Liver (tissue), 9 donors: ENCODE measurements around the gene RPAP2. TPM values are rescaled to one million over a fixed set of nuclear protein-coding genes. Genes with fewer than 3 reads are reported as not detected.

Experiments
- DNase-seq: peaks from one replicate; pipeline ENCODE4 v3.0.0-alpha.2; 2017; ENCODE audit warnings: low spot score
- H3K27ac ChIP-seq, 2 donors: one replicate each; pipeline ENCODE4 v1.7.0; 2013; ENCODE audit warnings: inconsistent platforms in 2 of 2, low read length in 2 of 2, control low read depth in 1 of 2, low read depth in 1 of 2, mild to moderate bottlenecking in 1 of 2
- H3K27me3 ChIP-seq, 4 donors: one replicate each; pipeline versions ENCODE4 v1.6.1 to v1.7.0; 2013; ENCODE audit warnings: low read length in 3 of 4, inconsistent platforms in 1 of 4, mild to moderate bottlenecking in 1 of 4, moderate library complexity in 1 of 4; ENCODE audit not compliant: control insufficient read depth in 4 of 4, insufficient read depth in 4 of 4
- H3K36me3 ChIP-seq, 4 donors: one replicate each; pipeline versions ENCODE4 v1.6.1 to v1.7.0; 2013; ENCODE audit warnings: low read length in 3 of 4, mild to moderate bottlenecking in 3 of 4, low read depth in 1 of 4, moderate library complexity in 1 of 4; ENCODE audit not compliant: control insufficient read depth in 4 of 4, insufficient read depth in 3 of 4
- H3K4me1 ChIP-seq, 4 donors: one replicate each; pipeline versions ENCODE4 v1.6.1 to v1.7.0; 2013; ENCODE audit warnings: low read length in 3 of 4, mild to moderate bottlenecking in 3 of 4, moderate library complexity in 1 of 4; ENCODE audit not compliant: control insufficient read depth in 4 of 4, insufficient read depth in 4 of 4
- H3K4me3 ChIP-seq, 3 donors: one replicate each; pipeline versions ENCODE4 v1.6.1 to v1.7.0; 2013; ENCODE audit warnings: low read length in 3 of 3, control low read depth in 1 of 3, low read depth in 1 of 3, mild to moderate bottlenecking in 1 of 3
- H3K9ac ChIP-seq, 2 donors: one replicate each; pipeline ENCODE4 v1.7.0; 2013; ENCODE audit warnings: low read length in 2 of 2, mild to moderate bottlenecking in 2 of 2, moderate library complexity in 2 of 2, control low read depth in 1 of 2, low read depth in 1 of 2
- H3K9me3 ChIP-seq, 4 donors: one replicate each; pipeline versions ENCODE4 v1.6.1 to v1.7.0; 2013; ENCODE audit warnings: low read length in 3 of 4; ENCODE audit not compliant: control insufficient read depth in 4 of 4
- FOXA1 ChIP-seq: IDR thresholded peaks from 2 replicates; pipeline ENCODE4 v1.6.1; 2016; ENCODE audit warnings: antibody characterized with exemption
- FOXA2 ChIP-seq: IDR thresholded peaks from 2 replicates; pipeline ENCODE4 v1.6.1; 2016; ENCODE audit warnings: antibody characterized with exemption
- GABPA ChIP-seq, 2 donors: IDR thresholded peaks in 1 of 2; conservative IDR thresholded peaks in 1 of 2; 2 replicates each; pipeline ENCODE4 v1.6.1; 2016; ENCODE audit warnings: antibody characterized with exemption in 2 of 2, mild to moderate bottlenecking in 1 of 2, moderate library complexity in 1 of 2
- HNF4A ChIP-seq, 2 donors: conservative IDR thresholded peaks; 2 replicates each; pipeline ENCODE4 v1.6.1; 2016; ENCODE audit warnings: antibody characterized with exemption in 2 of 2, mild to moderate bottlenecking in 2 of 2
- HNF4G ChIP-seq: IDR thresholded peaks from 2 replicates; pipeline ENCODE4 v1.6.1; 2016; ENCODE audit warnings: antibody characterized with exemption
- MAX ChIP-seq: IDR thresholded peaks from 2 replicates; pipeline ENCODE4 v1.6.1; 2016; ENCODE audit warnings: antibody characterized with exemption
- NR2F2 ChIP-seq: IDR thresholded peaks from 2 replicates; pipeline ENCODE4 v1.6.1; 2016; ENCODE audit warnings: antibody characterized with exemption
- RAD21 ChIP-seq, 2 donors: IDR thresholded peaks; 2 replicates each; pipeline ENCODE4 v1.6.1; 2016; ENCODE audit warnings: antibody characterized with exemption in 2 of 2, mild to moderate bottlenecking in 2 of 2
- REST ChIP-seq: IDR thresholded peaks from 2 replicates; pipeline ENCODE4 v1.6.1; 2016; ENCODE audit warnings: antibody characterized with exemption, mild to moderate bottlenecking
- RXRA ChIP-seq, 2 donors: IDR thresholded peaks; 2 replicates each; pipeline ENCODE4 v1.6.1; 2017 to 2018; ENCODE audit warnings: antibody characterized with exemption in 2 of 2, mild to moderate bottlenecking in 1 of 2
- SP1 ChIP-seq: IDR thresholded peaks from 2 replicates; pipeline ENCODE4 v1.6.1; 2018; ENCODE audit warnings: antibody characterized with exemption, mild to moderate bottlenecking
- YY1 ChIP-seq: IDR thresholded peaks from 2 replicates; pipeline ENCODE4 v1.6.1; 2016; ENCODE audit warnings: antibody characterized with exemption, mild to moderate bottlenecking
- ZBTB33 ChIP-seq: IDR thresholded peaks from 2 replicates; pipeline ENCODE4 v1.6.1; 2016; ENCODE audit warnings: antibody characterized with exemption
- WGBS: extraction: QIAGEN DNeasy Blood & Tissue Kit; methylation state at CpG from one replicate; pipeline ENCODE4 v1.1.7; 2013; 5-methylcytosine and 5-hydroxymethylcytosine counted together
- polyA plus RNA-seq, 2 donors: library from polyadenylated mRNA; stranded (reverse) in 1 of 2; unstranded in 1 of 2; fragments of 200-250 nt in 1 of 2; fragments of >200 nt in 1 of 2; fragmentation: Nextera tagmentation in 1 of 2; extraction: Ambion mirVana in 1 of 2; gene quantifications; one replicate each; pipeline versions ENCODE4 v1.2.1 to v1.2.3, GENCODE V29; 2013 to 2015
- total RNA-seq, 2 donors: library from RNA; depleted of rRNA; stranded (reverse); fragments of >200 nt; gene quantifications; one replicate each; pipeline ENCODE4 v1.2.3, GENCODE V29; 2014
- TF ChIP-seq, protein P1 (sequence below): fragments of 150-350 bp; IDR thresholded peaks from 2 replicates; pipeline ENCODE4 v1.5.1; 2017; ENCODE audit warnings: improper control_type of control experiment, low read depth, low read length; ENCODE audit not compliant: missing input control
- TF ChIP-seq, protein P2 (sequence below): IDR thresholded peaks from 2 replicates; pipeline ENCODE4 v1.6.1; 2016; ENCODE audit warnings: antibody characterized with exemption
- donor health status: healthy.
- donor health status: healthy.
- donor health status: healthy.
- donor health status: healthy.
- donor health status: healthy.

RPAP2 gene
- total and polyA plus RNA-seq, 4 donors = 2.7 to 8.6 (median 4.4) TPM

DNA sequence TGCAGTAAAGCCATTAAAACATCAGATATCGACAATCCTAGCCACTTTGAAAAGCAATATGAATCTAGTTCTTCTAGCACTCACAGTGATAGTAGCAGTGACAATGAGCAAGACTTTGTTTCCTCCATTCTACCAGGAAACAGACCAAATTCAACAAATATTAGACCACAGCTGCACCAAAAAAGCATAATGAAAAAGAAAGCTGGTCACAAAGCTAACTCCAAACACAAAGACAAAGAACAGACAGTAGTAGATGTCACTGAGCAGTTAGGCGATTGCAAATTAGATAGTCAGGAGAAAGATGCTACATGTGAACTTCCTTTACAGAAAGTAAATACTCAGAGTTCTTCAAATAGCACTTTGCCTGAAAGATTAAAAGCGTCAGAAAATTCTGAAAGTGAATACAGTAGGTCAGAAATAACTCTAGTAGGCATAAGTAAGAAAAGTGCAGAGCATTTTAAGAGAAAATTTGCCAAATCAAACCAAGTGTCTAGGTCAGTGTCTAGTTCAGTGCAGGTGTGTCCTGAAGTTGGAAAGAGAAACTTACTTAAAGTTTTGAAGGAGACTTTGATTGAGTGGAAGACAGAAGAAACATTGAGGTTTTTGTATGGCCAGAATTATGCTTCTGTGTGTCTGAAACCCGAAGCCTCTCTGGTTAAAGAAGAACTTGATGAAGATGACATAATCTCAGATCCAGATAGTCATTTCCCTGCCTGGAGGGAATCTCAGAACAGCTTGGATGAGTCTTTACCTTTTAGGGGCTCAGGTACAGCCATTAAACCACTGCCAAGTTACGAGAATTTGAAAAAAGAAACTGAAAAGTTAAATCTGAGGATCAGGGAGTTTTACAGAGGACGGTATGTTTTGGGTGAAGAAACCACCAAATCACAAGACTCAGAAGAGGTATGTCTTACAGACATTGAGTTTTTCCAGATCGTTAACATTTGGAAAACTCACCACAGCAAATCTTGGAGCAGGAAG, 24.9 kb downstream of the RPAP2 start:
- H3K27me3 ChIP-seq = no peaks in the 10 kb centered on the region
- H3K36me3 ChIP-seq = peaks cover 2 to 18% (median 16%) of the 10 kb centered on the region in 4 donors
- peaks cover 4 to 9% (median 4%) of the 10 kb centered on the region in 4 donors for H3K9me3 ChIP-seq
- H3K4me1 ChIP-seq = no peaks in the 10 kb centered on the region
- no peak overlapping the region for H3K27ac ChIP-seq
- no peak overlapping the region for H3K4me3 ChIP-seq
- WGBS = 96% methylated on average over 7 of the region's 7 CpGs
- no peak for TF ChIP-seq ZBTB33
- TF ChIP-seq FOXA1 = no peak
- no peak for TF ChIP-seq HNF4A (conservative IDR thresholded peaks at IDR 0.05)
- TF ChIP-seq, protein P1, sequence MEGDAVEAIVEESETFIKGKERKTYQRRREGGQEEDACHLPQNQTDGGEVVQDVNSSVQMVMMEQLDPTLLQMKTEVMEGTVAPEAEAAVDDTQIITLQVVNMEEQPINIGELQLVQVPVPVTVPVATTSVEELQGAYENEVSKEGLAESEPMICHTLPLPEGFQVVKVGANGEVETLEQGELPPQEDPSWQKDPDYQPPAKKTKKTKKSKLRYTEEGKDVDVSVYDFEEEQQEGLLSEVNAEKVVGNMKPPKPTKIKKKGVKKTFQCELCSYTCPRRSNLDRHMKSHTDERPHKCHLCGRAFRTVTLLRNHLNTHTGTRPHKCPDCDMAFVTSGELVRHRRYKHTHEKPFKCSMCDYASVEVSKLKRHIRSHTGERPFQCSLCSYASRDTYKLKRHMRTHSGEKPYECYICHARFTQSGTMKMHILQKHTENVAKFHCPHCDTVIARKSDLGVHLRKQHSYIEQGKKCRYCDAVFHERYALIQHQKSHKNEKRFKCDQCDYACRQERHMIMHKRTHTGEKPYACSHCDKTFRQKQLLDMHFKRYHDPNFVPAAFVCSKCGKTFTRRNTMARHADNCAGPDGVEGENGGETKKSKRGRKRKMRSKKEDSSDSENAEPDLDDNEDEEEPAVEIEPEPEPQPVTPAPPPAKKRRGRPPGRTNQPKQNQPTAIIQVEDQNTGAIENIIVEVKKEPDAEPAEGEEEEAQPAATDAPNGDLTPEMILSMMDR = no peak
- TF ChIP-seq REST = no peak
- no peak for TF ChIP-seq YY1
- TF ChIP-seq FOXA2 = no peak
- no peak for TF ChIP-seq RXRA (IDR thresholded peaks at IDR 0.05)
- TF ChIP-seq GABPA (IDR thresholded peaks at IDR 0.05 in 1 of 2, conservative IDR thresholded peaks at IDR 0.05 in 1 of 2) = no peak
- TF ChIP-seq MAX = no peak
- no peak for TF ChIP-seq SP1
- H3K9ac ChIP-seq = no peak overlapping the region
- DNase-seq = no peak

GRCh38 chr1:92324784-92325183, 25.9 kb downstream of the RPAP2 start:
- peaks cover 4 to 12% (median 4%) of the 10 kb centered on the region in 4 donors for H3K9me3 ChIP-seq
- no peak overlapping the region for H3K9ac ChIP-seq
- no peak for TF ChIP-seq MAX
- TF ChIP-seq HNF4G = no peak
- no peak for TF ChIP-seq HNF4A (conservative IDR thresholded peaks at IDR 0.05)
- TF ChIP-seq REST = no peak
- no peak for TF ChIP-seq RAD21 (IDR thresholded peaks at IDR 0.05)
- no peak for TF ChIP-seq NR2F2
- no peak for TF ChIP-seq FOXA1
- TF ChIP-seq, protein P2, sequence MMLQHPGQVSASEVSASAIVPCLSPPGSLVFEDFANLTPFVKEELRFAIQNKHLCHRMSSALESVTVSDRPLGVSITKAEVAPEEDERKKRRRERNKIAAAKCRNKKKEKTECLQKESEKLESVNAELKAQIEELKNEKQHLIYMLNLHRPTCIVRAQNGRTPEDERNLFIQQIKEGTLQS = no peak
- TF ChIP-seq ZBTB33 = no peak
- TF ChIP-seq GABPA (IDR thresholded peaks at IDR 0.05 in 1 of 2, conservative IDR thresholded peaks at IDR 0.05 in 1 of 2) = no peak

More at GRCh38 chr1:92324784-92325183, 25.9 kb downstream of the RPAP2 start:
- H3K27me3 ChIP-seq = no peaks in the 10 kb centered on the region
- no peak overlapping the region for H3K4me3 ChIP-seq
- no peaks in the 10 kb centered on the region for H3K4me1 ChIP-seq
- H3K27ac ChIP-seq = no peak overlapping the region
- peaks cover 6 to 20% (median 16%) of the 10 kb centered on the region in 4 donors for H3K36me3 ChIP-seq
- DNase-seq = no peak
